ENCODE results near the gene GNAI2.
A peak's percentile ranks its signal among the peaks of the same experiment; 100 is the strongest.
"Not testable (repeated sequence)": the region's sequence is repeated elsewhere in the genome, so short reads cannot be mapped to it uniquely, and the experiment has no call there.

Gene GNAI2

GRCh38 chr3:50221411-50222168 lies 14.4 kb upstream of the GNAI2 start:
- no peak for DNase-seq (ENCODE audit: low read depth)
- TF ChIP-seq CTCF (IDR thresholded peaks at IDR 0.05; ENCODE audit: control insufficient read depth, insufficient read depth, low read depth, low read length, missing control alignments) = no peak
- H3K4me3 ChIP-seq (ENCODE audit: control insufficient read depth, low read depth, low read length) = no peak overlapping the region

- no peak for TF ChIP-seq CTCF (IDR thresholded peaks at IDR 0.05; ENCODE audit: control insufficient read depth, insufficient read depth, low read depth, low read length, missing control alignments)
- DNase-seq (ENCODE audit: low read depth) = no peak
- no peak overlapping the region for H3K4me3 ChIP-seq (ENCODE audit: control insufficient read depth, low read depth, low read length)
These were observed 13.9 kb upstream of the GNAI2 start for GRCh38 chr3:50222169-50222528.

- DNase-seq (ENCODE audit: low read depth) = no peak
- no peak overlapping the region for H3K4me3 ChIP-seq (ENCODE audit: control insufficient read depth, low read depth, low read length)
- no peak for TF ChIP-seq CTCF (IDR thresholded peaks at IDR 0.05; ENCODE audit: control insufficient read depth, insufficient read depth, low read depth, low read length, missing control alignments)
These were observed 11.4 kb upstream of the GNAI2 start for GRCh38 chr3:50224639-50225038.

GRCh38 chr3:50226888-50227389 lies 9.1 kb upstream of the GNAI2 start:
- no peak for DNase-seq (ENCODE audit: low read depth)
- peak overlapping the region; percentile 61 for H3K4me3 ChIP-seq (ENCODE audit: control insufficient read depth, low read depth, low read length)
- no peak for TF ChIP-seq CTCF (IDR thresholded peaks at IDR 0.05; ENCODE audit: control insufficient read depth, insufficient read depth, low read depth, low read length, missing control alignments)

GRCh38 chr3:50227390-50228183 lies 8.4 kb upstream of the GNAI2 start:
- peak; percentile 55 for TF ChIP-seq CTCF (IDR thresholded peaks at IDR 0.05; ENCODE audit: control insufficient read depth, insufficient read depth, low read depth, low read length, missing control alignments)
- no peak for DNase-seq (ENCODE audit: low read depth)
- peak overlapping the region; percentile 62 for H3K4me3 ChIP-seq (ENCODE audit: control insufficient read depth, low read depth, low read length)

- H3K4me3 ChIP-seq (ENCODE audit: control insufficient read depth, low read depth, low read length) = peak overlapping the region; percentile 62
- not testable (repeated sequence) for DNase-seq (ENCODE audit: low read depth)
These were observed 7.7 kb upstream of the GNAI2 start for GRCh38 chr3:50228184-50228763.

- DNase-seq (ENCODE audit: low read depth) = no peak
- TF ChIP-seq CTCF (IDR thresholded peaks at IDR 0.05; ENCODE audit: control insufficient read depth, insufficient read depth, low read depth, low read length, missing control alignments) = no peak
- no peak overlapping the region for H3K4me3 ChIP-seq (ENCODE audit: control insufficient read depth, low read depth, low read length)
These were observed 6.5 kb upstream of the GNAI2 start for GRCh38 chr3:50229490-50229889.
